Neural cell (in vitro differentiated cells): ENCODE measurements around the gene WDFY1. TPM values are rescaled to one million over a fixed set of nuclear protein-coding genes. Genes with fewer than 3 reads are reported as not detected.
"Not testable (repeated sequence)": the region's sequence is repeated elsewhere in the genome, so short reads cannot be mapped to it uniquely, and the experiment has no call there.

Experiments used
- H2AFZ ChIP-seq: fragments of 200-600, 300-800 bp; sonication (generic), shearing (Covaris generic); 2 replicates; pipeline ENCODE4 v1.6.0; 2014; ENCODE audit warnings: low read depth, mild to moderate bottlenecking, antibody characterized with exemption, low read length, moderate library complexity
- H3F3A ChIP-seq: fragments of 200-600 bp; shearing (Covaris generic); 2 replicates; pipeline ENCODE4 v1.6.1; 2016; ENCODE audit warnings: mild to moderate bottlenecking, moderate library complexity, mixed read lengths, antibody characterized with exemption, low read length; ENCODE audit not compliant: insufficient read depth, poor library complexity, severe bottlenecking
- H3K27ac ChIP-seq: fragments of 200-600, 300-800 bp; sonication (generic), shearing (Covaris generic); 2 replicates; pipeline ENCODE4 v1.5.1; 2014; ENCODE audit warnings: mild to moderate bottlenecking, low read length, moderate library complexity
- H3K27me3 ChIP-seq: fragments of 300-800, 200-600 bp; sonication (generic), shearing (Covaris generic); 2 replicates; pipeline ENCODE4 v1.6.0; 2014; ENCODE audit warnings: mild to moderate bottlenecking, low read depth, low read length, moderate library complexity; ENCODE audit not compliant: insufficient read depth
- H3K36me3 ChIP-seq: fragments of 300-800, 200-600 bp; sonication (generic), shearing (Covaris generic); 2 replicates; pipeline ENCODE4 v1.5.1; 2014; ENCODE audit warnings: mild to moderate bottlenecking, antibody characterized with exemption, low read length, moderate library complexity; ENCODE audit not compliant: insufficient read depth
- H3K4me2 ChIP-seq: fragments of 300-800, 200-600 bp; sonication (generic), shearing (Covaris generic); 2 replicates; pipeline ENCODE4 v1.6.0; 2014; ENCODE audit warnings: mild to moderate bottlenecking, low read length
- H3K4me3 ChIP-seq: fragments of 300-800, 200-600 bp; sonication (generic), shearing (Covaris generic); 2 replicates; pipeline ENCODE4 v1.5.1; 2014; ENCODE audit warnings: mild to moderate bottlenecking, low read length, moderate library complexity
- H3K79me2 ChIP-seq: fragments of 200-600 bp; shearing (Covaris generic); replicated peaks from 2 replicates; pipeline ENCODE4 v1.6.0; 2014; ENCODE audit warnings: mild to moderate bottlenecking, low read length, moderate library complexity; ENCODE audit not compliant: insufficient read depth
- H3K9ac ChIP-seq: fragments of 300-800, 200-600 bp; sonication (generic), shearing (Covaris generic); 2 replicates; pipeline ENCODE4 v1.6.1; 2016; ENCODE audit warnings: mild to moderate bottlenecking, low read length, mixed read lengths
- H3K9me2 ChIP-seq: fragments of 200-600 bp; shearing (Covaris generic); 2 replicates; pipeline ENCODE4 v1.6.1; 2016; ENCODE audit warnings: mild to moderate bottlenecking, low read length, mixed read lengths; ENCODE audit not compliant: insufficient read depth
- H3K9me3 ChIP-seq: fragments of 200-600, 300-800 bp; sonication (generic), shearing (Covaris generic); 2 replicates; pipeline ENCODE4 v1.6.1; 2016; ENCODE audit warnings: mild to moderate bottlenecking, mixed run types, low read length, moderate library complexity, mixed read lengths
- H4K20me1 ChIP-seq: fragments of 200-600 bp; shearing (Covaris generic); 2 replicates; pipeline ENCODE4 v1.6.1; 2016; ENCODE audit warnings: mild to moderate bottlenecking, mixed run types; ENCODE audit not compliant: insufficient read depth
- EP300 ChIP-seq: fragments of 450-650 bp; conservative IDR thresholded peaks from 2 replicates; pipeline ENCODE4 v1.6.1; 2014; ENCODE audit warnings: antibody characterized with exemption, mild to moderate bottlenecking, moderate library complexity; ENCODE audit not compliant: poor library complexity, severe bottlenecking
- EZH2 ChIP-seq: fragments of 200-600, 300-800 bp; shearing (Covaris generic), sonication (generic); IDR thresholded peaks from 2 replicates; pipeline ENCODE4 v1.6.1; 2014; ENCODE audit warnings: antibody characterized with exemption, low read length, borderline replicate concordance, mild to moderate bottlenecking; ENCODE audit not compliant: insufficient read depth, poor library complexity, severe bottlenecking
- MXI1 ChIP-seq: fragments of 450-650 bp; conservative IDR thresholded peaks from 2 replicates; pipeline ENCODE4 v1.6.1; 2014; ENCODE audit warnings: antibody characterized with exemption, mild to moderate bottlenecking; ENCODE audit not compliant: poor library complexity, severe bottlenecking
- POLR2AphosphoS5 ChIP-seq: IDR thresholded peaks from 2 replicates; pipeline ENCODE4 v1.6.1; 2012
- RAD21 ChIP-seq: fragments of 450-650 bp; conservative IDR thresholded peaks from 2 replicates; pipeline ENCODE4 v1.6.1; 2014; ENCODE audit warnings: antibody characterized with exemption, mild to moderate bottlenecking, moderate library complexity
- SMC3 ChIP-seq: fragments of 450-650 bp; conservative IDR thresholded peaks from 2 replicates; pipeline ENCODE4 v1.6.1; 2014; ENCODE audit warnings: antibody characterized with exemption, mild to moderate bottlenecking, moderate library complexity; ENCODE audit not compliant: poor library complexity
- TAF1 ChIP-seq: IDR thresholded peaks from 2 replicates; pipeline ENCODE4 v1.6.1; 2012; ENCODE audit warnings: low read depth
- polyA plus RNA-seq: library from polyadenylated mRNA; depleted of rRNA; stranded (reverse); fragments of >200 nt; gene quantifications from 2 replicates; pipeline ENCODE4 v1.2.3, GENCODE V29; 2014
- TF ChIP-seq, protein P1 (sequence below): IDR thresholded peaks from 2 replicates; pipeline ENCODE4 v1.6.1; 2012; ENCODE audit warnings: borderline replicate concordance
- TF ChIP-seq, protein P2 (sequence below): fragments of 450-650 bp; IDR thresholded peaks from 2 replicates; pipeline ENCODE4 v1.5.1; 2014; ENCODE audit warnings: antibody characterized with exemption, mild to moderate bottlenecking, moderate library complexity; ENCODE audit not compliant: poor library complexity, severe bottlenecking

The WDFY1 gene
- polyA plus RNA-seq, 1 donor from 2014 or later, result 49.4 TPM

GRCh38 chr2:223873672-223874071, 71.5 kb downstream of the WDFY1 start:
- H3K79me2 ChIP-seq, result no peaks in the 10 kb centered on the region
- TF ChIP-seq TAF1, result no peak
- no peak for TF ChIP-seq SMC3
- TF ChIP-seq, protein P1, sequence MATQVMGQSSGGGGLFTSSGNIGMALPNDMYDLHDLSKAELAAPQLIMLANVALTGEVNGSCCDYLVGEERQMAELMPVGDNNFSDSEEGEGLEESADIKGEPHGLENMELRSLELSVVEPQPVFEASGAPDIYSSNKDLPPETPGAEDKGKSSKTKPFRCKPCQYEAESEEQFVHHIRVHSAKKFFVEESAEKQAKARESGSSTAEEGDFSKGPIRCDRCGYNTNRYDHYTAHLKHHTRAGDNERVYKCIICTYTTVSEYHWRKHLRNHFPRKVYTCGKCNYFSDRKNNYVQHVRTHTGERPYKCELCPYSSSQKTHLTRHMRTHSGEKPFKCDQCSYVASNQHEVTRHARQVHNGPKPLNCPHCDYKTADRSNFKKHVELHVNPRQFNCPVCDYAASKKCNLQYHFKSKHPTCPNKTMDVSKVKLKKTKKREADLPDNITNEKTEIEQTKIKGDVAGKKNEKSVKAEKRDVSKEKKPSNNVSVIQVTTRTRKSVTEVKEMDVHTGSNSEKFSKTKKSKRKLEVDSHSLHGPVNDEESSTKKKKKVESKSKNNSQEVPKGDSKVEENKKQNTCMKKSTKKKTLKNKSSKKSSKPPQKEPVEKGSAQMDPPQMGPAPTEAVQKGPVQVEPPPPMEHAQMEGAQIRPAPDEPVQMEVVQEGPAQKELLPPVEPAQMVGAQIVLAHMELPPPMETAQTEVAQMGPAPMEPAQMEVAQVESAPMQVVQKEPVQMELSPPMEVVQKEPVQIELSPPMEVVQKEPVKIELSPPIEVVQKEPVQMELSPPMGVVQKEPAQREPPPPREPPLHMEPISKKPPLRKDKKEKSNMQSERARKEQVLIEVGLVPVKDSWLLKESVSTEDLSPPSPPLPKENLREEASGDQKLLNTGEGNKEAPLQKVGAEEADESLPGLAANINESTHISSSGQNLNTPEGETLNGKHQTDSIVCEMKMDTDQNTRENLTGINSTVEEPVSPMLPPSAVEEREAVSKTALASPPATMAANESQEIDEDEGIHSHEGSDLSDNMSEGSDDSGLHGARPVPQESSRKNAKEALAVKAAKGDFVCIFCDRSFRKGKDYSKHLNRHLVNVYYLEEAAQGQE, result no peak
- no peak for TF ChIP-seq EP300
- no peak for TF ChIP-seq RAD21
- TF ChIP-seq, protein P2, sequence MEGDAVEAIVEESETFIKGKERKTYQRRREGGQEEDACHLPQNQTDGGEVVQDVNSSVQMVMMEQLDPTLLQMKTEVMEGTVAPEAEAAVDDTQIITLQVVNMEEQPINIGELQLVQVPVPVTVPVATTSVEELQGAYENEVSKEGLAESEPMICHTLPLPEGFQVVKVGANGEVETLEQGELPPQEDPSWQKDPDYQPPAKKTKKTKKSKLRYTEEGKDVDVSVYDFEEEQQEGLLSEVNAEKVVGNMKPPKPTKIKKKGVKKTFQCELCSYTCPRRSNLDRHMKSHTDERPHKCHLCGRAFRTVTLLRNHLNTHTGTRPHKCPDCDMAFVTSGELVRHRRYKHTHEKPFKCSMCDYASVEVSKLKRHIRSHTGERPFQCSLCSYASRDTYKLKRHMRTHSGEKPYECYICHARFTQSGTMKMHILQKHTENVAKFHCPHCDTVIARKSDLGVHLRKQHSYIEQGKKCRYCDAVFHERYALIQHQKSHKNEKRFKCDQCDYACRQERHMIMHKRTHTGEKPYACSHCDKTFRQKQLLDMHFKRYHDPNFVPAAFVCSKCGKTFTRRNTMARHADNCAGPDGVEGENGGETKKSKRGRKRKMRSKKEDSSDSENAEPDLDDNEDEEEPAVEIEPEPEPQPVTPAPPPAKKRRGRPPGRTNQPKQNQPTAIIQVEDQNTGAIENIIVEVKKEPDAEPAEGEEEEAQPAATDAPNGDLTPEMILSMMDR, result no peak
- TF ChIP-seq EZH2, result no peak
- no peak for TF ChIP-seq POLR2AphosphoS5
- TF ChIP-seq MXI1, result no peak
- H3K4me2 ChIP-seq, result no peak overlapping the region

DNA sequence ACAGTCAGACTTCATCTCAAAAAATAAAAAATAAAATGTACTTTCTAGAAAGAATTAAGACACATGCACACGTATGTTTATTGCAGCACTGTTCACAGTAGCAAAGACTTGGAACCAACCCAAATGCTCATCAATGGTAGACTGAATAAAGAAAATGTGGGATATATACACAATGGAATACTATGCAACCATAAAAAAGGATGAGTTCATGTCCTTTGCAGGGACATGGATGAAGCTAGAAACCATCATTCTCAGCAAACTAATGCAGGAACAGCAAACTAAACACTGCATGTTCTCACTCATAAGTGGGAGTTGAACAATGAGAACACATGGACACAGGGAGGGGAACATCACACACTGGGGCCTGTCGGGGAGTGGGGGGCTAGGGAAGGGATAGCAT, 72.4 kb downstream of the WDFY1 start:
- not testable (repeated sequence) for H3K27ac ChIP-seq, H3K9me2 ChIP-seq, H3K4me3 ChIP-seq, H3K79me2 ChIP-seq, H3K27me3 ChIP-seq, H3K9ac ChIP-seq, H3K9me3 ChIP-seq, H4K20me1 ChIP-seq, H2AFZ ChIP-seq, H3F3A ChIP-seq, H3K4me2 ChIP-seq
- peaks cover 15% of the 10 kb centered on the region for H3K36me3 ChIP-seq

More at GRCh38 chr2:223873672-223874071, 71.5 kb downstream of the WDFY1 start:
- Histone ChIP-seq H4K20me1 (no peaks in the 10 kb centered on the region), H3K27ac (no peak overlapping the region), H2AFZ (no peak overlapping the region), H3F3A (no peaks in the 10 kb centered on the region), H3K4me3 (no peak overlapping the region), H3K9me2 (no peaks in the 10 kb centered on the region), H3K9me3 (no peaks in the 10 kb centered on the region), H3K27me3 (no peaks in the 10 kb centered on the region), H3K9ac (no peak overlapping the region), H3K36me3 (peaks cover 15% of the 10 kb centered on the region)

- H2AFZ ChIP-seq, H3K9me2 ChIP-seq, H3F3A ChIP-seq, H3K4me3 ChIP-seq, H3K27ac ChIP-seq, H3K79me2 ChIP-seq, H3K9ac ChIP-seq, H3K27me3 ChIP-seq, H3K4me2 ChIP-seq, H3K9me3 ChIP-seq, H4K20me1 ChIP-seq, H3K36me3 ChIP-seq: not testable (repeated sequence)
Observed at GRCh38 chr2:223871661-223872060, 73.5 kb downstream of the WDFY1 start.
